Lung (tissue), 12 donors: Measurements from ENCODE around the gene LCN12. TPM values are rescaled to one million over a fixed set of nuclear protein-coding genes. Genes with fewer than 3 reads are reported as not detected.
A peak's percentile ranks its signal among the peaks of the same experiment; 100 is the strongest.

Experiments used
- ATAC-seq: fragments of 200-7000 bp; cut with Tn5 transposase; one replicate; pipeline ENCODE4 v1.9.1; 2020; ENCODE audit warnings: moderate number of reproducible peaks; ENCODE audit not compliant: insufficient read depth, low FRiP score
- DNase-seq, 3 donors: peaks; one replicate each; pipeline ENCODE4 v3.0.0-alpha.2; 2013 to 2017
- H3K27ac ChIP-seq, 2 donors: one replicate each; pipeline ENCODE4 v1.5.1; 2013; ENCODE audit warnings: mild to moderate bottlenecking in 2 of 2, moderate library complexity in 2 of 2, control low read depth in 1 of 2, inconsistent platforms in 1 of 2, low read depth in 1 of 2, low read length in 1 of 2
- H3K27me3 ChIP-seq, 3 donors: one replicate each; pipeline ENCODE4 v1.5.1; 2013; ENCODE audit warnings: low read length in 2 of 3; ENCODE audit not compliant: control insufficient read depth in 3 of 3, insufficient read depth in 3 of 3
- H3K36me3 ChIP-seq, 4 donors: one replicate each; pipeline ENCODE4 v1.5.1; 2013; ENCODE audit warnings: low read length in 4 of 4, mild to moderate bottlenecking in 1 of 4, moderate library complexity in 1 of 4; ENCODE audit not compliant: control insufficient read depth in 4 of 4, insufficient read depth in 4 of 4
- H3K4me1 ChIP-seq, 5 donors: one replicate each; pipeline ENCODE4 v1.5.1; 2013; ENCODE audit warnings: low read length in 5 of 5, mild to moderate bottlenecking in 2 of 5, moderate library complexity in 1 of 5; ENCODE audit not compliant: control insufficient read depth in 5 of 5, insufficient read depth in 5 of 5
- H3K4me3 ChIP-seq: one replicate; pipeline ENCODE4 v1.5.1; 2013; ENCODE audit warnings: mild to moderate bottlenecking, control low read depth, moderate library complexity
- H3K9ac ChIP-seq, 2 donors: one replicate each; pipeline ENCODE4 v1.5.1; 2013; ENCODE audit warnings: low read length in 2 of 2, control low read depth in 1 of 2; ENCODE audit not compliant: insufficient read depth in 1 of 2
- H3K9me3 ChIP-seq, 4 donors: one replicate each; pipeline ENCODE4 v1.5.1; 2013; ENCODE audit warnings: low read length in 3 of 4, mild to moderate bottlenecking in 1 of 4, moderate library complexity in 1 of 4; ENCODE audit not compliant: control insufficient read depth in 4 of 4, insufficient read depth in 3 of 4
- WGBS, 2 donors: extraction: QIAGEN DNeasy Blood & Tissue Kit; methylation state at CpG; one replicate each; pipeline ENCODE4 v1.1.7; 2013; 5-methylcytosine and 5-hydroxymethylcytosine counted together
- polyA plus RNA-seq, 2 donors: library from polyadenylated mRNA; stranded (reverse); fragments of 200-250 nt; gene quantifications; one replicate each; pipeline ENCODE4 v1.2.1, GENCODE V29; 2013
- total RNA-seq, 2 donors: library from RNA; depleted of rRNA in 1 of 2; stranded (reverse); fragments of >200 nt in 1 of 2; gene quantifications; one replicate each; pipeline ENCODE4 v1.2.1, GENCODE V29; 2014 to 2021
- TF ChIP-seq, protein P1 (sequence below): IDR thresholded peaks from 2 replicates; pipeline ENCODE4 v1.5.1; 2012; ENCODE audit warnings: mild to moderate bottlenecking; ENCODE audit errors: control extremely low read depth, extremely low read depth
- donor health status: control.
- donor health status: control.
- donor health status: Bipolar disorder and iron deficiency.
- donor health status: healthy.
- donor health status: DM: yes; HTN: yes; CAD: no.

The LCN12 gene
- total and polyA plus RNA-seq, 4 donors, result 0.35 to 6.3 (median 3.2) TPM

DNA sequence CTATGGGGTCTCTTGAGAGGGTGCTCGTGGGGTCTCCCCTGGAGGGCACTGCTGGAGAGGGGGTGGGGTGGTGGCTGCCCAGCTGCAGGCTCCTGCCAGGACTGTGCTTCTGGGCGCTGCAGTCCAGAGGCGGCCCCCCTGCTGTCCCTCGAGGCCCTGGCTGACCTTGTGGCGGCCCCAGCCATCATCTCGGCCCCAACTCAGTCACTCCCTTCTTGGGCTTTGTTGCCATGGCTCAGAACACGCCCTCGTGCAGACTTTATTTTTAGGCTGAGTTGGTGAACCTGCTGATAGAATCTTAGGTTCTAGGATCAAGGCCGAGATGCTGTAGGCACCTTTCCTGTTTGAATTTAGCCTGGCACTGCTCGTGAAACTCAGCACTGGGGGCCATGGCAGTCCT is 30.4 kb upstream of the LCN12 start:
- DNase-seq (no peak), ATAC-seq (no peak)
- Histone ChIP-seq H3K4me3 (no peak overlapping the region), H3K27me3 (no peaks in the 10 kb centered on the region), H3K9ac (no peak overlapping the region), H3K9me3 (no peaks in the 10 kb centered on the region), H3K4me1 (peaks cover 0 to 3% (median 0%) of the 10 kb centered on the region in 5 donors), H3K36me3 (peaks cover under 1 to 58% (median 14%) of the 10 kb centered on the region in 4 donors), H3K27ac (peak overlapping the region in 1 of 2 donors; percentile 39)
- WGBS, 2 donors, result 86 to 91% methylated on average over 9 to 10 of the region's 10 CpGs
- TF ChIP-seq, protein P1, sequence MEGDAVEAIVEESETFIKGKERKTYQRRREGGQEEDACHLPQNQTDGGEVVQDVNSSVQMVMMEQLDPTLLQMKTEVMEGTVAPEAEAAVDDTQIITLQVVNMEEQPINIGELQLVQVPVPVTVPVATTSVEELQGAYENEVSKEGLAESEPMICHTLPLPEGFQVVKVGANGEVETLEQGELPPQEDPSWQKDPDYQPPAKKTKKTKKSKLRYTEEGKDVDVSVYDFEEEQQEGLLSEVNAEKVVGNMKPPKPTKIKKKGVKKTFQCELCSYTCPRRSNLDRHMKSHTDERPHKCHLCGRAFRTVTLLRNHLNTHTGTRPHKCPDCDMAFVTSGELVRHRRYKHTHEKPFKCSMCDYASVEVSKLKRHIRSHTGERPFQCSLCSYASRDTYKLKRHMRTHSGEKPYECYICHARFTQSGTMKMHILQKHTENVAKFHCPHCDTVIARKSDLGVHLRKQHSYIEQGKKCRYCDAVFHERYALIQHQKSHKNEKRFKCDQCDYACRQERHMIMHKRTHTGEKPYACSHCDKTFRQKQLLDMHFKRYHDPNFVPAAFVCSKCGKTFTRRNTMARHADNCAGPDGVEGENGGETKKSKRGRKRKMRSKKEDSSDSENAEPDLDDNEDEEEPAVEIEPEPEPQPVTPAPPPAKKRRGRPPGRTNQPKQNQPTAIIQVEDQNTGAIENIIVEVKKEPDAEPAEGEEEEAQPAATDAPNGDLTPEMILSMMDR, result no peak

- Histone ChIP-seq H3K27ac (no peak overlapping the region), H3K4me1 (peaks cover 0 to 3% (median 0%) of the 10 kb centered on the region in 5 donors), H3K27me3 (no peaks in the 10 kb centered on the region), H3K9ac (no peak overlapping the region), H3K4me3 (no peak overlapping the region), H3K9me3 (no peaks in the 10 kb centered on the region), H3K36me3 (peaks cover 0 to 52% (median 14%) of the 10 kb centered on the region in 4 donors)
- DNase-seq, result no peak
- TF ChIP-seq, protein P1, result no peak
- WGBS, 2 donors, result 92 to 94% methylated on average over 19 of the region's 19 CpGs
- ATAC-seq, result no peak
Measured at GRCh38 chr9:136922540-136922939, 29.5 kb upstream of the LCN12 start.

- DNase-seq, result no peak
- Histone ChIP-seq H3K4me1 (peaks cover 0 to 3% (median 0%) of the 10 kb centered on the region in 5 donors), H3K27ac (no peak overlapping the region), H3K27me3 (no peaks in the 10 kb centered on the region), H3K4me3 (no peak overlapping the region), H3K36me3 (peaks cover 0 to 51% (median 14%) of the 10 kb centered on the region in 4 donors), H3K9ac (no peak overlapping the region), H3K9me3 (no peaks in the 10 kb centered on the region)
- TF ChIP-seq, protein P1, result no peak
- no peak for ATAC-seq
- 97 to 99% methylated on average over 19 of the region's 19 CpGs for WGBS, 2 donors
Measured at GRCh38 chr9:136923881-136924280, 28.2 kb upstream of the LCN12 start.
